SK-N-SH (cell line): Measurements from ENCODE around the gene TMEM269. TPM values are rescaled to one million over a fixed set of nuclear protein-coding genes. Genes with fewer than 3 reads are reported as not detected.

Experiments used
- CTCF ChIA-PET: fragments of 300-600, 350-600 bp; formaldehyde crosslinking; extraction: SDS; loops from one replicate; lab custom pipeline; 2021; lab: Yijun Ruan, JAX
- POLR2A ChIA-PET: fragments of 350-600 bp; sonication (Branson Sonifier 250); formaldehyde crosslinking; extraction: SDS; loops from one replicate; lab custom pipeline; 2020; ENCODE audit warnings: antibody characterized with exemption, inconsistent platforms; lab: Yijun Ruan, JAX
- DNase-seq: peaks from one replicate; pipeline ENCODE4 v3.0.0; 2012
- H2AFZ ChIP-seq: fragments of 200-600 bp; sonication (generic); 2 replicates; pipeline ENCODE4 v1.8.1; 2016; ENCODE audit warnings: antibody characterized with exemption, mild to moderate bottlenecking, low read depth
- H3F3A ChIP-seq: fragments of 200-600 bp; sonication (generic); replicated peaks from 2 replicates; pipeline ENCODE3; 2016; ENCODE audit warnings: antibody characterized with exemption, mild to moderate bottlenecking; ENCODE audit not compliant: insufficient read depth
- H3K27ac ChIP-seq, 2 experiments: fragments of 200-500 bp in 1 of 2; fragments of 200-600 bp in 1 of 2; sonication (Bioruptor generic) in 1 of 2; sonication (generic), shearing (Covaris generic) in 1 of 2; 2 replicates each; pipeline versions ENCODE4 v1.5.1 to v1.6.1; 2014 to 2016; ENCODE audit warnings: low read depth in 2 of 2, inconsistent platforms in 1 of 2, low read length in 1 of 2, mild to moderate bottlenecking in 1 of 2, mixed read lengths in 1 of 2
- H3K27me3 ChIP-seq: fragments of 200-600 bp; sonication (generic), shearing (Covaris generic); 2 replicates; pipeline ENCODE4 v1.6.1; 2016; ENCODE audit warnings: mixed run types; ENCODE audit not compliant: insufficient read depth
- H3K36me3 ChIP-seq, 2 experiments: fragments of 200-500 bp in 1 of 2; fragments of 200-600 bp in 1 of 2; sonication (Bioruptor generic) in 1 of 2; sonication (generic) in 1 of 2; replicated peaks in 1 of 2; 2 replicates each; pipeline versions ENCODE3 to v1.5.1; 2014 to 2016; ENCODE audit warnings: low read length in 1 of 2, mild to moderate bottlenecking in 1 of 2; ENCODE audit not compliant: insufficient read depth in 2 of 2, control insufficient read depth in 1 of 2
- H3K4me1 ChIP-seq, 2 experiments: fragments of 200-500 bp in 1 of 2; fragments of 200-600 bp in 1 of 2; sonication (Bioruptor generic) in 1 of 2; sonication (generic), shearing (Covaris generic) in 1 of 2; 2 replicates each; pipeline versions ENCODE4 v1.5.1 to v1.6.1; 2014 to 2016; ENCODE audit warnings: low read depth in 1 of 2, low read length in 1 of 2, mixed run types in 1 of 2; ENCODE audit not compliant: insufficient read depth in 2 of 2, control insufficient read depth in 1 of 2
- H3K4me2 ChIP-seq: fragments of 200-600 bp; sonication (generic), shearing (Covaris generic); 2 replicates; pipeline ENCODE4 v1.6.1; 2017; ENCODE audit warnings: mixed run types
- H3K4me3 ChIP-seq, 2 experiments: fragments of 200-500 bp in 1 of 2; fragments of 200-600 bp in 1 of 2; sonication (Bioruptor generic) in 1 of 2; sonication (generic), shearing (Covaris generic) in 1 of 2; 2 replicates each; pipeline versions ENCODE4 v1.5.1 to v1.8.1; 2014 to 2016; ENCODE audit warnings: low read depth in 2 of 2, inconsistent platforms in 1 of 2, low read length in 1 of 2, mild to moderate bottlenecking in 1 of 2, mixed read lengths in 1 of 2, moderate library complexity in 1 of 2
- H3K79me2 ChIP-seq: fragments of 200-600 bp; sonication (generic); 2 replicates; pipeline ENCODE4 v1.8.1; 2017; ENCODE audit warnings: mild to moderate bottlenecking; ENCODE audit not compliant: insufficient read depth
- H3K9ac ChIP-seq: fragments of 200-600 bp; sonication (generic); 2 replicates; pipeline ENCODE4 v1.6.1; 2017; ENCODE audit warnings: mixed run types
- H3K9me2 ChIP-seq: fragments of 200-600 bp; sonication (generic); 2 replicates; pipeline ENCODE4 v1.6.1; 2017; ENCODE audit warnings: mixed run types
- H3K9me3 ChIP-seq: fragments of 200-600 bp; sonication (generic); 2 replicates; pipeline ENCODE4 v1.6.1; 2017; ENCODE audit warnings: mixed run types, mild to moderate bottlenecking, moderate library complexity
- H4K20me1 ChIP-seq: fragments of 200-600 bp; sonication (generic); 2 replicates; pipeline ENCODE4 v1.6.1; 2017; ENCODE audit warnings: mild to moderate bottlenecking, mixed run types; ENCODE audit not compliant: insufficient read depth
- CTCF ChIP-seq: fragments of 200-600 bp; sonication (generic); IDR thresholded peaks from 2 replicates; pipeline ENCODE4 v1.6.1; 2017; ENCODE audit warnings: antibody characterized with exemption, mild to moderate bottlenecking, moderate library complexity
- GABPA ChIP-seq: IDR thresholded peaks from 2 replicates; pipeline ENCODE4 v1.4.0; 2012; ENCODE audit warnings: low read depth, mild to moderate bottlenecking
- GATA2 ChIP-seq: sonication (generic); formaldehyde crosslinking; IDR thresholded peaks from 2 replicates; pipeline ENCODE4 v1.5.0; 2020; ENCODE audit warnings: mild to moderate bottlenecking, missing genetic modification reagents
- IRF3 ChIP-seq: fragments of 150-350 bp; IDR thresholded peaks from 2 replicates; pipeline ENCODE4 v1.6.1; 2016; ENCODE audit warnings: mild to moderate bottlenecking, low read depth, low read length
- JUND ChIP-seq: IDR thresholded peaks from 2 replicates; pipeline ENCODE4 v1.4.0; 2012
- MAX ChIP-seq: IDR thresholded peaks from 2 replicates; pipeline ENCODE4 v1.4.0; 2012; ENCODE audit warnings: low read depth
- MXI1 ChIP-seq: IDR thresholded peaks from 2 replicates; pipeline ENCODE4 v1.6.1; 2012; ENCODE audit warnings: mild to moderate bottlenecking, low read depth, low read length, improper control_type of control experiment
- NFIC ChIP-seq: IDR thresholded peaks from 2 replicates; pipeline ENCODE4 v1.4.0; 2012; ENCODE audit warnings: borderline replicate concordance
- RAD21 ChIP-seq: IDR thresholded peaks from 2 replicates; pipeline ENCODE4 v1.6.1; 2012; ENCODE audit warnings: mild to moderate bottlenecking, low read length
- RCOR1 ChIP-seq: fragments of 150-350 bp; IDR thresholded peaks from 2 replicates; pipeline ENCODE4 v1.6.1; 2017; ENCODE audit warnings: antibody characterized with exemption, low read length
- SMC3 ChIP-seq: IDR thresholded peaks from 2 replicates; pipeline ENCODE4 v1.6.1; 2012; ENCODE audit warnings: low read depth, low read length, improper control_type of control experiment
- TEAD4 ChIP-seq: IDR thresholded peaks from 2 replicates; pipeline ENCODE4 v1.4.0; 2012; ENCODE audit warnings: mild to moderate bottlenecking, borderline replicate concordance; ENCODE audit not compliant: insufficient read depth
- USF1 ChIP-seq: IDR thresholded peaks from 2 replicates; pipeline ENCODE4 v1.4.0; 2012; ENCODE audit warnings: low read depth, borderline replicate concordance
- ZBTB33 ChIP-seq: IDR thresholded peaks from 2 replicates; pipeline ENCODE4 v1.4.0; 2012; ENCODE audit warnings: low read depth, borderline replicate concordance
- WGBS: methylation state at CpG from one replicate; pipeline ENCODE4 v1.1.6; 2017; ENCODE audit warnings: low lambda C conversion rate; 5-methylcytosine and 5-hydroxymethylcytosine counted together
- polyA plus RNA-seq, 3 experiments: library from polyadenylated mRNA; depleted of rRNA; stranded (reverse); fragments of >200 nt; gene quantifications; 2 replicates each; pipeline ENCODE4 v1.2.3, GENCODE V29; 2012
- TF ChIP-seq, protein P1 (sequence below): IDR thresholded peaks from 2 replicates; pipeline ENCODE4; 2012

TMEM269 gene
- polyA plus RNA-seq, 1 of the 3 experiments (the other 2 are of a cell fraction) = 0.05 TPM

DNA sequence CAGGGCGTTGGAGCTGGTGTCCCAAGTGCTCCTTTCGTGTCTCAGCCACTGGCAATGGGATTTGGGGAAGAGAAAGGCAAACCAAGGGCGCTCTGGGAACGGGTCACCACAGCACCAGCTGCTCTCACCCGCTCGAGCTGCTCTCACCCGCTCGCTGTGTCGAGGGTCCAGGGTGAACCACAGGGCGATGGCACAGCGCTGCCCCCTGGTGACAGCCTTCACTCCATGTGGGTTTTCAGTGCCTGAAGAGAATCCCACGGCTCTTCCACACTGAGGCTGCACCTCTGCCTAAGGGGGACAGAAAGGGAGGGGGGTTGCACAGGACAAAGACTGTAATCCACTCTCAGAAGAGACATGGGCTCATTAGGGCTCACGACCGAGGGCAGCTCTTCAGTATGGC, 37.7 kb upstream of the TMEM269 start:
- Histone ChIP-seq H4K20me1 (no peaks in the 10 kb centered on the region), H2AFZ (no peak overlapping the region), H3K79me2 (no peaks in the 10 kb centered on the region), H3K36me3 (peaks cover 14 to 38% of the 10 kb centered on the region in 2 experiments), H3K4me2 (no peak overlapping the region), H3K27ac (no peak overlapping the region), H3K27me3 (no peaks in the 10 kb centered on the region), H3K4me3 (no peak overlapping the region), H3K9me2 (no peaks in the 10 kb centered on the region), H3K9me3 (no peaks in the 10 kb centered on the region), H3K9ac (no peak overlapping the region), H3K4me1 (peaks cover 0 to 20% of the 10 kb centered on the region in 2 experiments; a peak in 1 of 4 replicates), H3F3A (no peaks in the 10 kb centered on the region)
- DNase-seq = peak; percentile 84
- ChIA-PET CTCF (interaction anchor here (0.6 to 4.4 kb wide), 30 partner anchors 10 to 600 kb away, joined by 3 to 32 read pairs (median 4); no protein-coding TSS in a partner anchor), POLR2A (interaction anchor here (0.7 kb wide), 1 partner anchor 65 kb away, joined by 3 read pairs; the partner anchor contains the start of gene YBX1)
- WGBS = 71% methylated on average over 14 of the region's 14 CpGs
- TF ChIP-seq RAD21 (peak; percentile 73), USF1 (no peak), GATA2 (no peak), JUND (no peak), SMC3 (peak; percentile 81), CTCF (peak; percentile 60)
- TF ChIP-seq, protein P1, sequence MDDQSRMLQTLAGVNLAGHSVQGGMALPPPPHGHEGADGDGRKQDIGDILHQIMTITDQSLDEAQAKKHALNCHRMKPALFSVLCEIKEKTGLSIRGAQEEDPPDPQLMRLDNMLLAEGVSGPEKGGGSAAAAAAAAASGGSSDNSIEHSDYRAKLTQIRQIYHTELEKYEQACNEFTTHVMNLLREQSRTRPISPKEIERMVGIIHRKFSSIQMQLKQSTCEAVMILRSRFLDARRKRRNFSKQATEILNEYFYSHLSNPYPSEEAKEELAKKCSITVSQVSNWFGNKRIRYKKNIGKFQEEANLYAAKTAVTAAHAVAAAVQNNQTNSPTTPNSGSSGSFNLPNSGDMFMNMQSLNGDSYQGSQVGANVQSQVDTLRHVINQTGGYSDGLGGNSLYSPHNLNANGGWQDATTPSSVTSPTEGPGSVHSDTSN = no peak

GRCh38 chr1:42748021-42748420, 36.8 kb upstream of the TMEM269 start:
- no peaks in the 10 kb centered on the region for H3K9me3 ChIP-seq
- H3K4me3 ChIP-seq = no peak overlapping the region
- H3K27me3 ChIP-seq = no peaks in the 10 kb centered on the region
- ChIA-PET POLR2A (no interaction called here), CTCF (interaction anchor here (0.7 to 4.4 kb wide), 12 partner anchors 9 to 596 kb away, joined by 3 to 32 read pairs (median 8); no protein-coding TSS in a partner anchor)
- WGBS = 94% methylated on average over 3 of the region's 10 CpGs
- H4K20me1 ChIP-seq = no peaks in the 10 kb centered on the region
- H3F3A ChIP-seq = no peaks in the 10 kb centered on the region
- no peaks in the 10 kb centered on the region for H3K79me2 ChIP-seq
- H2AFZ ChIP-seq = no peak overlapping the region
- DNase-seq = no peak
- H3K27ac ChIP-seq = no peak overlapping the region
- no peak overlapping the region for H3K9ac ChIP-seq
- peaks cover 22 to 47% of the 10 kb centered on the region in 2 experiments for H3K36me3 ChIP-seq
- peaks cover 0 to 11% of the 10 kb centered on the region in 2 experiments; a peak in 1 of 4 replicates for H3K4me1 ChIP-seq
- H3K4me2 ChIP-seq = no peak overlapping the region
- H3K9me2 ChIP-seq = no peaks in the 10 kb centered on the region
- TF ChIP-seq CTCF (no peak), TEAD4 (no peak), GATA2 (no peak), MAX (no peak), ZBTB33 (no peak), MXI1 (no peak), IRF3 (no peak), NFIC (no peak), RCOR1 (no peak), GABPA (no peak), SMC3 (no peak)
- TF ChIP-seq, protein P1 = no peak
